SHP77 (cell line): ENCODE results near the gene ARFRP1.
A peak's percentile ranks its signal among the peaks of the same experiment; 100 is the strongest.
"Not testable (repeated sequence)": the region's sequence is repeated elsewhere in the genome, so short reads cannot be mapped to it uniquely, and the experiment has no call there.

Source experiments
- DNase-seq, 2 experiments: peaks; one replicate each; lab custom pipeline; 2025; lab: John Stamatoyannopoulos, UW

The ARFRP1 gene

DNA sequence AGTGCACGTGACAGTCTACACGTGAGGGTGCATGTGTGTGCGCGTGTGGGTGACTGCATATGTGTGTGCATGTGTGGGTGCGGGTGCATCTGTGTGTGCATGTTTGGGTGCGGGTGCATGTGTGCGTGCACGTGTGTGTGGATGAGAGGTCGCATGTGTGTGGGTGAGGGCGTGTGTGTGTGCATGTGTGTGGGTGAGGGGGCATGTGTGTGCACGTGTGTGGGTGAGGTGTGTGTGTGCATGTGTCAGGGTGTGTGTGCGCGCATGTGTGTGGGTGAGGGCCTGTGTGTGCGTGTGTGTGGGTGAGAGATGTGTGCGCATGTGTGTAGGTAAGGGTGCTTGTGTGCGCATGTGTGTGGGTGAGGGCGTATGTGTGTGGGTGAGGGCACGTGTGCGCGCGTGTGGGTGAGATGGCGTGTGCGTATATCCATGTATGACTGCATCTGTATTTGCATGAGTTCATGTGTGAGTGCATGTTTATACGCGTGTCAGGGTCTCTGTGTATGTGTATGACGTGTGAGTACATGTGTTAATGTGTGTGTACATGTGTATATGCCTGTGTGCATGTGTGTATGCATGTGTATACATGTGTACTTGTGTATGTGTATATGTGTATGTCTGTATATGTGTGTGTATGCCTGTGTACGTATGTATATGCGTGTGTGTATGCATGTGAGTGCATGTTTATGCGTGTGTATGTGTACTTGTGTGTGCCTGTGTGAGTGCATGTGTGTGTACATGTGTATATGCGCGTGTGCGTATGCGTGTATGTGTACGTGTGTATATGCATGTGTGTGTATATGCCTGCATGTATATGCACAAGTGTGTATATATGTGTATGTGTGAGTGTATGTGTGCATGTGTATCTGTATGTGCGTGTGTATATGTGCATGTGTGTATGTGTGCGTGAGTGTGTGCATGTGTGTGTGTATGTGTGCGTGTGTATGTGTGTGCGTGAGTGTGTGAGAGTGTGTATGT, 24.6 kb upstream of the ARFRP1 start:
- DNase-seq = no peak

DNA sequence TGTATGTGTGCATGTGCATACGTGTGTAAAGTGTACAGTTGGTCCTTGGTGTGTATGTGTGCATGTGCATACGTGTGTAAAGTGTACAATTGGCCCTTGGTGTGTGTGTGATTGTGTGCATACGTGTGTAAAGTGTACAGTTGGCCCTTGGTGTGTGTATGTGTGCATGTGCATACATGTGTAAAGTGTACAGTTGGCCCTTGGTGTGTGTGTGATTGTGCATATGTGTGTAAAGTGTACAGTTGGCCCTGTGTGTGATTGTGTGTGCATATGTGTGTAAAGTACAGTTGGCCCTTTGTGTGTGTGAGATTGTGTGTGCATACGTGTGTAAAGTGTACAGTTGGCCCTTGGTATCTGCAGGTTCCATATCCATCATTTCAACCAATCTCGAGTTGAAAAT, 23.6 kb upstream of the ARFRP1 start:
- DNase-seq = no peak

DNA sequence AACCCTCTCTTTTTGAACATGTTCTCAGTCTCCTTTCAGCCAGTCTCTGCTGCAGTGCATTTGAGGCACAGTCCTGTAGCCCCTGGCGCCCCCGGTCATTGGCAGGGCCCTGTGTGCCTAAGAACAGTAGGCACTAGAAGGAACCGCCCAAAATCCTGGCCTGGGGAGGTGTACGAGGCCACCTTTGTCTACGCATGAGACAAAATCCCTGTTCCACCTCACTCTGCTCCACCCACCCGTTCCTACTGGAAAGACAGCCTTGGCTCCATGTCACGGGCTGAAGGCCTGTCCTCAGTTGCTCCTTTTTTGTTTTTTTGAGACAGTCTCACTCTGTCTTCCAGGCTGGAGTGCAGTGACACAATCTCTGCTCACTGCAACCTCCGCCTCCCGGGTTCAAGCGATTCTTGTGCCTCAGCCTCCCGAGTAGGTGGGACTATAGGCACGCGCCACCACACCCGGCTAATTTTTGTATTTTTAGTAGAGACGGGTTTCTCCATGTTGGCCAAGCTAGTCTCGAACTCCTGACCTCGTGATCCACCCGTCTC, 22.5 kb upstream of the ARFRP1 start:
- not testable (repeated sequence) for DNase-seq

DNA sequence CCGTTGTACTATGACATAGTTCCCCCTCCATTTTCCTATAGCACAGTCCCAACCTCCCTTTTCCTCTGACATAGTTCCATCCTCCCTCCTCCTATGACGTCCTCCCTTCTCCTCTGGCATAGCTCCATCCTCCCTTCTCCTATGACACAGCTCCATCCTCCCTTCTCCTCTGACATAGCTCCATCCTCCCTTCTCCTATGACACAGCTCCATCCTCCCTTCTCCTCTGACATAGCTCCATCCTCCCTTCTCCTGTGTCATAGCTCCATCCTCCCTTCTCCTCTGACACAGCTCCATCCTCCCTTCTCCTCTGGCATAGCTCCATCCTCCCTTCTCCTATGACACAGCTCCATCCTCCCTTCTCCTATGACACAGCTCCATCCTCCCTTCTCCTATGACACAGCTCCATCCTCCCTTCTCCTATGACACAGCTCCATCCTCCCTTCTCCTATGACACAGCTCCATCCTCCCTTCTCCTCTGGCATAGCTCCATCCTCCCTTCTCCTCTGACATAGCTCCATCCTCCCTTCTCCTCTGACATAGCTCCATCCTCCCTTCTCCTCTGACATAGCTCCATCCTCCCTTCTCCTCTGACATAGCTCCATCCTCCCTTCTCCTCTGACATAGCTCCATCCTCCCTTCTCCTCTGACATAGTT, 15.3 kb upstream of the ARFRP1 start:
- not testable (repeated sequence) for DNase-seq

DNA sequence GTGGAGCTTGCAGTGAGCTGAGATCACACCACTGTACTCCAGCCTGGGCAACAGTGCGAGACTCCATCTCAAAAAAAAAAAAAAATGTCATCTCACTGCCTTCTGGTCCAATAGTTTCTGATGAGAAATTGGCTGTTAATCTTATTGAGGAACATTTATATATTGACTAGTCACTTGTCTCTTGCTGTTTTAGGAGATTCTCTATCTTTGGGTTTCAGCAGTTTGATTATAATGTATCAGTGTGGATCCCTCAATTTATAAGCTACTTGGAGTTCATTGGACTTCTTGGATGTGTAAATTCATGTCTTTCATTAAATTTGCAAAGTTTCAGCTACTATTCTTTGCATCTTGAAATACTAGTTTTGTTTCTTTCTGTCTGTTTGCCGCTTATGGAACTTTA, 11.2 kb upstream of the ARFRP1 start:
- DNase-seq = no peak

DNA sequence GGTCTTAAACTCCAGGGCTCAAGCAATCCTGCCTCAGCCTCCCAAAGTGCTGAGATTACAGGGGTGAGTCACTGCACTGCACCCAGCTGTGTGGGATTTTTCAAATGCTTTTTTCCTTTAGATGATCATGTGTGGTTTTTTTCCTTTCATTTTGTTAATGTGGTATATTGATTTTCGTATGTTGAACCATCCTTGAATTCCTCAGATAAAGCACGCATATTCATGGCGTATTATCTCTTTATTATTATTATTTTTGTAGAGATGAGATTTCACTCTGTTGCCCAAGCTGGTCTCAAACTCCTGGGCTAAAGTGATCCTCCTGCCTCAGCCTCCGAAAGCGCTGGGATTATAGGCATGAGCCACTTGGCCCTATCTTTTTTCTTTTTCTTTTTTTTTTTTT, 7.1 kb upstream of the ARFRP1 start:
- DNase-seq = no peak

DNA sequence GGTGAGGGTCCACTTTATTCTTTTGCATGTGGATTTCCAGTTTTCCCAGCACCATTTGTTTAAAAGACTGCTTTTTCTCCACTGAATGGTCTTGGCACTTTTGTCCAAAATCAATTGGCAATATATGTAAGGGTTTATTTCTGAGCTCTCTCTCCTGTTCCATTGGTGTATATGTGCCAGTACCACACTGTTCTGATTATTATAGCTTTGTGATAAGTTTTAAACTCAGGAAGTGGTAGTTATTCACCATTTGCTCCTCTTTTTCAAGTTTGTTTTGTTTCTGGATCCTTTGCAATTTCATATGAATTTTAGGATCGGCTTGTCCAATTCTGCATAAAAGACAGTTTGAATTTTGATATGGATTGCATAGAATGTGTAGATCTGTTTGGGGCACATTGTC, 4.4 kb upstream of the ARFRP1 start:
- DNase-seq = no peak

DNA sequence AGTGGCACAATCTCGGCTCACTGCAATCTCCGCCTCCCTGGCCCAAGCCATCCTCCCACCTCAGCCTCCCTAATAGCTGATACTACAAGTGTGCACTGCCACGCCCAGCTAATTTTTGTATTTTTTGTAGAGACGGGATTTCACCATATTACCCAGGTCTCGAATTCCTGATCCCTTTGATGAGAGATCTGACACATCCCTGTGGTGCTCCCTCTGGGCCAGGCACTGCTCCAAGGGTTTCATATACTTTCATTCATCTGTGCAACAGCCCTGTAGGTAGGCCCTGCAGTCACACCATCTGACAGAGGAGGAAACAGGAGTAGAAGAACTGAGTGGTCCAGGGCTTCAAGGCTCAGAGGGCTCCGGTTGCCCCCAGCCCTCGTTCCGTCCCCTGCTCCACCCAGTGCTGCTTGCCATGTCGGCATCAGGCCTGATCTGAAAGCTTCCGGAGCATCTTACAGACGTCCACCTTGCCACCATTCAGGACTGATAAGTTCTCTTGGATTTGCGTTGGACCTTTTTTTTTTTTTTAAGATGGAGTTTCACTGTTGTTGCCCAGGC, 3.4 kb upstream of the ARFRP1 start:
- no peak for DNase-seq

DNA sequence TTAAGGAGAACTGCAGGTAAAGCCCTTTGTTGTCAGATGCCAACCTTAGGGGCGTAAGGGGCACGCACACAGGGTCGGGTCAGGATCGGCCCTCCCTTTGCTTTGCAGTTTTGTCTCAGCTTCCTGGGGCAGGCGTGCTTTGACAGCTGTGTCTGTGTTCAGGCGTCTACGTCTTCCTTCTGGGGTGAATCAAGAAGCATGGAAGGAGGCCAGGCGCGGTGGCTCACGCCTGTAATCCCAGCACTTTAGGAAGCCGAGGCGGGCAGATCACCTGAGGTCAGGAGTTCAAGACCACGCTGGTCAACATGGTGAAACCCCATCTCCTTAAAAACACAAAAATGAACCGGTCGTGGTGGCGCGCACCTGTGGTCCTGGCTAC, 1.4 kb upstream of the ARFRP1 start:
- no peak for DNase-seq

DNA sequence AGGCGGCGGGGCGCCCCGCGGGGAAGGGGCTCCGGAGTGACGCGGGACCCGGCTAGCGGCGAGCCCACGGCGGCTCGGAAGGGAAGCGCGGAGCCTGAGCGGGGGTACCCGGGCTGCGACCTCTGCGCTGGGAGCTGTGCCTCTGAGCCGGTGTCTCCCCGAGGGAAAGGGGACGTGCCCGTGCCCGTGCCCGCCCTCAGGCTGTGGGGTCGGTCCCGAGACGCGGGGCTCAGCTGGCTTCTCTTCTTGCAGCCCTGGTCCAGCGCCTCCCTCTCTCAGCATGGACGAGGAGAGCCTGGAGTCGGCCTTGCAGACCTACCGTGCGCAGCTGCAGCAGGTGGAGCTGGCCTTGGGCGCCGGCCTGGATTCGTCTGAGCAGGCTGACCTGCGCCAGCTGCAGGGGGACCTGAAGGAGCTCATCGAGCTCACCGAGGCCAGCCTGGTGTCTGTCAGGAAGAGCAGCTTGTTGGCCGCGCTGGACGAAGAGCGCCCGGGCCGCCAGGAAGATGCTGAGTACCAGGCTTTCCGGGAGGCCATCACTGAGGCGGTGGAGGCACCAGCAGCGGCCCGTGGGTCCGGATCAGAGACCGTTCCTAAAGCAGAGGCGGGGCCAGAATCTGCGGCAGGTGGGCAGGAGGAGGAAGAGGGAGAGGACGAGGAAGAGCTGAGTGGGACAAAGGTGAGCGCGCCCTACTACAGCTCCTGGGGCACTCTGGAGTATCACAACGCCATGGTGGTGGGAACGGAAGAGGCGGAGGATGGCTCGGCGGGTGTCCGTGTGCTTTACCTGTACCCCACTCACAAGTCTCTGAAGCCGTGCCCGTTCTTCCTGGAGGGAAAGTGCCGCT, 749 bp upstream of the ARFRP1 start:
- peak in 1 of 2 experiments; percentile 49 for DNase-seq

DNA sequence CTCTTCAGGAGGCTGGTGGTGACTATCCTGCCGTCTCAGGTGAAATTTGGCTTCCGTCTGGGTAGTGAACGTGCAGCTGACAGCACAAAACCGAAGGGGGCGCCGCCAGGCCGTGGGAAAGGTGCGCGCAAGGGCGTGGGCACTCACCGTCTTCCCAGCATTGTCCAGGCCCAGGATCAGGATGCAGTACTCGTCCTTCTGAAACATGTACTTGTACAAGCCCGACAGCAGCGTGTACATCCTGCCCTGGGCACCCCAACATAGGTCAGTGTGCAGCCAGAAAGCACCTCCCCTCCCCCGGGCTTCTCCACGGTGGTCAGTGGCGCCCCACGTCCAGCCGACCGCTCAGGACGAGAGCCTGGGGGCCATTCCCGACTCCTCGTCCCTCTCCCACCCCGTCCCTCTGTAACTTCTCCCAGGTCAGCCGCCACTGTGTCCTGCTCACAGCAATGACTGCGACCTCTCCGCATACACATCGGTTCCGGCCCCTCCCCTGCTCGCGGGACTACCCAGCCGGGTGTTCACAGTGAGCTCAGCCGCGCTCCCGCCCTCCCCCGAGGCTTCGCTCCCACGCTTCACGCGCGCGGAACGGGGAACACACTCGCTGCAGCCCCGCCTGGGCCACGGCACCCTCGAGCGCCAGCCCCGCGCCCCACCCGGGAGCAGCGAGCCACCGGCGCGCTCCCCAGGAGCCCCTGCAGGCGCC, 771 bp downstream of the ARFRP1 start:
- DNase-seq = peak in 1 of 2 experiments; percentile 47

DNA sequence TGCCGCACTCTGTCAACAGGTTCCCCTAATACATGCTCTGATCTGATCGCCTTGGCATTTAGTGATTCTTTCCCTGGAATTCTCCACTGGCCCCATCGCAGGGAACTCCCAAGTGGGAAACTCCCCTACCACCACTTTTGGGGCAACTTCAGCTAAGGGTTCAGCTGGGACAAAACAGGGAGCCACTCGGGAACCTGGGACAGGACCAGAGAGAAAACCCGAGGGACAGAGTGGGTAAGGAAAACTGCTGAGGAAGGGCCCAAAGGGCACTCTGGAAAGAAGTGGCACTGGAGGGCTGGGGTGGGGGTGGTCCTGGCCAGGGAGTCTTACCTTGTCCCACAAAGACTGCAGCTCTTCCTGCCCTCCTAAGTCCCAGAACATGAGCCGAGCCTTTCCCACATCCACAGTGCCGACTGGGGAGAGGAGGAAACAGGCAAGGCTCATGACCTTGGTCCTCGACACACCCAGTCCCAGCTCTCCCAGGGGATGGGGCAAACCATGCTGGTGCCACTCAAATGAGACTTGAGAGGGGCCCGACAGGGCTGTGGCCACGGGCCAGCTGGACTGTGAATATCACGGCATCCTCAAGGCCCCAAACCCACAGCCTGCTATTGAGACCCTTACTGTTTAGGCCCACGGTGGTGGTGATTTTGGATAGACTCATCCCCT, 1.6 kb downstream of the ARFRP1 start:
- DNase-seq = no peak

DNA sequence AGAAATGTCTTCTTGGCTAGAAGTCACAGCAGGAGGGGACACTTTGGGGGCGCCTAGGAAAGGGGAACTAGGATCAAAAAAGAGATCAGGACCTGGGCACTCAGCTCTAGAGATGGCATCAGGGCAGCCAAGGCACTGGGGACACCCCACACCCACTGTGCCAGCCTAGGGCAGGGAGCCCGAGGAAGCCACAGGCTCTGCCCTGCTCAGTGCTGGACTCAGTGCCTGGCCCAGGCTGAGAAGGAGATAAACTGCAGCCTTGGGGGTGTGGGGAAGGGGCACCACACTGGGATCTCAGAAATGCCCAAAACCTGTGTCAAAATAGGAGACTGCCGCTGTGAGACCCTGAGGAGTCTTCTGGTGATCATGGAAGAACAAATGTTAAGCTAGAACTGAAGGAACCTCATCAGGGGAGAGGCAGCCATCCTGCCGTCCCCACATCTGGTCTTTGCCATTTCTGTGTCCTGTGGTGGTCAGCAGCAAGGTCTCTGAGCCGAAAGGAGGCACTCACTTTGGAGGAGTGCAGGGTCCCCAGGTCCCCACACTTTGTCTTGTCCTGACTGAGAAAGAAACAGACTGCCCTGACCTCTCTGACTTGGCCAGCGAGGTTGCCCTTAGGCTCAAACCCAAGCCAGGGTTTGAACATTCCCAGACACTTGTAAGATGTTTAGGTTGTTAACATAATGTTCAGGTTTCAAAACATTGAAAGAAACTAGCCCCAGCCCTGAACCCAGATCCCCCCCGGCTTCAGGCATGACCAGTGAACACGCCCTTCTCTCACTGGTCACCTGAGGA, 2.3 kb downstream of the ARFRP1 start:
- DNase-seq = no peak

DNA sequence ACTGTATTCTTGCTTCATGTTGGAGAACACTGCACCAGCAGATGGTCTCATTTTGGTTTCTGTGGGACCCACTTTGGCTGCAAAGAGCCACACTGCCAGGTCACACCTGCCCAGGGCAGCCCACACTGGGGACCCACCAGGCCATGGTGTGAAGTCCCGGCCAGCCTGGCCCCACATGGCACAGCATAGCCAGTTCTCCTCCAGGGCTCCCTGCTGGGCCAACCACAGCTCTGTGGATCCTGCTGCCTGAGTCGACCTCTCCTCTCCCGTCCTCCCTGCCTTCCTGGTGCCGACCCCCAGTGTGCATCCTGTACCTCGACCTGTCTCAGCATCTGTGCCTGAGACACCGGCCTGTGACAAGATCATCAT, 3.0 kb downstream of the ARFRP1 start:
- DNase-seq = no peak

DNA sequence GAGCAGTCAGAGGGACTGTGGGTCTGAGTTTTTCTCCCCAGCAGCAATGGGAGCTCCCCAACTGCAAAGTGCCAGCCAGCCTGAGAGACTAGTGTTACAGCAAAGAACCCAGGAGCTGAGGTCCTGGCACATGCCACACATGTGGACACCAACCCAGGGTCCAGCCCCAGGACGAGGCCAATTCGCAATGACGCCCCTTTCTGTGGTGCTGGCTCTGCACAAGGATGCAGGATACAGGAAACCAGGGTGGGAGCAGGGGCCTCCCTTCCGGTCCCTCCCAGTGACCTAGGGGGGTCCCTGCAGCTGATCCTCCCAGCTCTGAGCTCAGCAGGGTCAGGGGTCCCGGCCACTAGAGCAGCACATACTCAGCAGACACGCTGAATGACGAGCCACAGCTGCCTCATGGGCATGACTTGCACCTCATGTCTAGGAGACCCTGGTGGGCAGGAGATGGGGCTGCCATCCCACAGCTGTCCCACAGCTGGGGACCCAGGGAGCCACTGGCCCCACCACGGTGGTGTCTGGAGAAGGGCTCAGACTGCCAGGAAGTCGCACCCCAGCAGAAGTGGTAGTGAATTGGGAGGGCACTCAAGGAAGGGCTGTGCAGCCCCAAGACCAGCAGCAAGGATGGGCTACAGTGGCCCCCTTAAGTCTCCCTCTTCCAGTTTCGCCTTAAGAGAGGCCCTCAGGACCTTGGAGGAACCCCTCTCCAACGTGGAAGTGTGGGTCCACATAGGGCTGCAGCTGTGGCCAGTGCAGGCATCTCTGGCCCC, 3.6 kb downstream of the ARFRP1 start:
- DNase-seq = no peak

DNA sequence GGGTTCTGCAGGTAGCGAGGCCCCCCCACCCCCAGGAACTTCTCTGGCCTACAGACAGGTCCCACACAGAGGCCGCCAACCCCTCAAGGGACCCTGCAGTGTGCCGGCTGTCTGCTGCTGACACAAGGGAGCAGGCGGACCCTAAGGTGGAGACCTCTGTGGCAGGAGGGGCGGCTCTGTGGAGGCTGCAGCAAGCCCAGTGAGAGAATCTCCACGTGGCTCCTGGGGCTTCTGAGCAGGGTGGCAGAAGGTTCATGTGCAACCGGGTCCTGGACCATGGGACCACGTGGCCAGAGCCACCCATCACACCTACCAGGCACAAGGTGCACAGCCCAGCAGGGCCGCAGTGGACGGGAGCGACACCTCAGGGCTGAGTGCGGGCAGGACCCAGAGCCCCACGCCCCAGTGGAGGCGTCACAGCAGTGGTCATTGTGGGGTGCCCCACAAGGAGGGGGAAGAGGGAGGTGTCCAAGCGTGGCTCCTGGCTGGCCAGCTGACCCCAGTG, 4.3 kb downstream of the ARFRP1 start:
- no peak for DNase-seq

DNA sequence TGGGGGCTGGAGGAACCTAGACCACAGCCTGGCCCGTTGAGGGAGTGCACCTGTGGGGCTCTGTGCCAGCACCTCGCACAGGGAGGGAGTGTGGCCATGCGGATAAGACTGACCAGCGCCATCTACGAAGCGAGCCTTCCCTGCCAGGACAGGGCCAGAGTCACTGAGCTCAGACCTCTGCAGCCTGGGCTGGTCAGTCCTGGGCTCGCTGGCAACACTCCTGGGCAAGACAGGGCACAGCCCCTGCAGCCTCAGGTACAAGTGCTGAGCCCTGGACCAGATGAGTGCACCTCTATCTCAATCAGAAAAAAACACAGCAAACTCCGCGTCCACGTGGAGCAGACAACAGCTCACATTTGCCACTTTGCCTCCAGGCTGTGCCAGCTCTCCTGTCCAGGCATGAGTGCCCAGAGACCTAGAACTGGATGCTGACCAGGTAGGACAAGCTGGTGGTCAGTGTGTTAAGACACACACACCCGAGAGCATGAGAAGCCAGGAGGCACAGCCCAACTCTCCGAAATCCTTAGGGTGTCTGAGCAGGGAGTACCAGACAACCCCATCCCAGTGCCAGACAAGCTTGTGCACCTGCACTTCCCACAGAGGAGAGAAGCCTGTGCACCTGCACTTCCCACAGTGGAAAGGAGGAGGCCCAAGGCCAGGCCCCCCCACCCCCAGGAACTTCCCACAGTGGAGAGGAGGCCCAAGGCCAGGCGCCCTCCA, 4.9 kb downstream of the ARFRP1 start:
- no peak for DNase-seq

DNA sequence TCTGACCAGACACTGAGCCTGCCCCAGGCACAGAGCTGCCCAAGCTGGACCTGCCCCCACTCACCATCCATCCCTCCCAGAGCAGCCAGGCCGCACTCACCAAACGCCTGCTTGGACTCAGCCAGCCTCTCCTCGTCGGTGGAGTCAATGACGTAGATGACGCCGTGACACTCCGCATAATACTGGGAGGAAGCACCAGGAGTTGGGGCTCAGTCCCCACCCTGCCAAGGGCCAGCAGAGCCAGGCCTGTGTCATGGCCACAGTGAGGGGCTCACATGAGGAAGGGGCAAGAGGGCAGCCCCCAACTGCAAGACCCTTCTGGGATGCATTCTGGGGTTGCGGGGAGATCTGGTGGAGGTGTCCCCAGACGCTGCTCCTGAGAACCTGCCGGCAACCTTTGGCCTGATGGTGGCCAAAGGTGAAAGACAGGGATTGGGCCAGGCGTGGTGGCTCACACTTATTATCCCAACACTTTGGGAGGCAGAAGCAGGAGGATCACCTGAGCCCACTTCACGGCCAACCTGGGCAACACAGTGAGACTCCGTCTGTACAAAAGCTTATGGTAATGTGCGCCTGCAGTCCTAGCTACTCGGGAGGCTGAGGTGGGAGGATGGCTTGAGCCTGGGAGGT, 5.6 kb downstream of the ARFRP1 start:
- no peak for DNase-seq
